HG03066 (cell line): Measurements from ENCODE around the gene PTPRN2.

ENCODE experiments used
- ATAC-seq: cut with Tn5 transposase; IDR thresholded peaks from one replicate; pipeline ENCODE4 v1.9.1; 2021; ENCODE audit warnings: low read depth; ENCODE audit not compliant: unreplicated experiment

Gene PTPRN2

GRCh38 chr7:157628456-157628855 lies 959.2 kb downstream of the PTPRN2 start:
- no peak for ATAC-seq

- ATAC-seq: no peak
These were observed 960.0 kb downstream of the PTPRN2 start for GRCh38 chr7:157627646-157628045.

GRCh38 chr7:157627033-157627432 lies 960.6 kb downstream of the PTPRN2 start:
- no peak for ATAC-seq

GRCh38 chr7:157625973-157626742 lies 961.5 kb downstream of the PTPRN2 start:
- ATAC-seq: no peak

- no peak for ATAC-seq
These were observed 964.1 kb downstream of the PTPRN2 start for GRCh38 chr7:157623556-157623955.

GRCh38 chr7:157622408-157623205 lies 965.0 kb downstream of the PTPRN2 start:
- ATAC-seq: no peak

- ATAC-seq: no peak
These were observed 965.6 kb downstream of the PTPRN2 start for GRCh38 chr7:157622000-157622399.

- no peak for ATAC-seq
These were observed 966.4 kb downstream of the PTPRN2 start for GRCh38 chr7:157621131-157621681.

GRCh38 chr7:157620616-157621015 lies 967.0 kb downstream of the PTPRN2 start:
- no peak for ATAC-seq

GRCh38 chr7:157619753-157620525 lies 967.7 kb downstream of the PTPRN2 start:
- no peak for ATAC-seq

- ATAC-seq: no peak
These were observed 968.6 kb downstream of the PTPRN2 start for GRCh38 chr7:157618823-157619606.

GRCh38 chr7:157618091-157618726 lies 969.4 kb downstream of the PTPRN2 start:
- ATAC-seq: no peak

- no peak for ATAC-seq
These were observed 970.2 kb downstream of the PTPRN2 start for GRCh38 chr7:157617401-157617800.

- no peak for ATAC-seq
These were observed 970.7 kb downstream of the PTPRN2 start for GRCh38 chr7:157616931-157617330.

GRCh38 chr7:157616426-157616825 lies 971.2 kb downstream of the PTPRN2 start:
- ATAC-seq: no peak

GRCh38 chr7:157615852-157616251 lies 971.8 kb downstream of the PTPRN2 start:
- ATAC-seq: no peak

GRCh38 chr7:157615101-157615817 lies 972.4 kb downstream of the PTPRN2 start:
- no peak for ATAC-seq

- ATAC-seq: no peak
These were observed 973.1 kb downstream of the PTPRN2 start for GRCh38 chr7:157614457-157615020.
